Osteocyte (in vitro differentiated cells): Measurements from ENCODE around the gene STAMBPL1. TPM values are rescaled to one million over a fixed set of nuclear protein-coding genes. Genes with fewer than 3 reads are reported as not detected.

Experiments
- DNase-seq: peaks from one replicate; pipeline ENCODE4 v3.0.0; 2021; ENCODE audit warnings: mixed read lengths; ENCODE audit not compliant: unreplicated experiment; ENCODE audit errors: extremely low spot score
- H3K27ac Mint-ChIP-seq: one replicate; pipeline ENCODE4 v1.8.0; 2021; ENCODE audit warnings: mild to moderate bottlenecking, mixed read lengths; ENCODE audit not compliant: unreplicated experiment
- H3K27me3 Mint-ChIP-seq: one replicate; pipeline ENCODE4 v1.8.0; 2021; ENCODE audit warnings: mixed read lengths; ENCODE audit not compliant: unreplicated experiment
- H3K36me3 Mint-ChIP-seq: one replicate; pipeline ENCODE4 v1.8.0; 2021; ENCODE audit warnings: mixed read lengths; ENCODE audit not compliant: unreplicated experiment
- H3K4me1 Mint-ChIP-seq: one replicate; pipeline ENCODE4 v1.8.0; 2021; ENCODE audit warnings: mixed read lengths; ENCODE audit not compliant: unreplicated experiment
- H3K4me3 Mint-ChIP-seq: one replicate; pipeline ENCODE4 v1.8.0; 2021; ENCODE audit warnings: mild to moderate bottlenecking, moderate library complexity, mixed read lengths; ENCODE audit not compliant: unreplicated experiment
- H3K9me3 Mint-ChIP-seq: one replicate; pipeline ENCODE4 v1.8.0; 2021; ENCODE audit warnings: mixed read lengths; ENCODE audit not compliant: unreplicated experiment
- total RNA-seq: library from RNA; stranded (reverse); gene quantifications from 2 replicates; pipeline ENCODE4 v1.2.1, GENCODE V29; 2021
- TF ChIP-seq, protein P1 (sequence below): fragments of 200-600 bp; sonication (generic); IDR thresholded peaks from 2 replicates; pipeline ENCODE4 v1.5.0; 2021; ENCODE audit warnings: antibody characterized with exemption, mild to moderate bottlenecking, moderate library complexity

The STAMBPL1 gene
- total RNA-seq, 1 donor from 2014 or later = 4.8 TPM

- Mint-ChIP-seq H3K4me3 (no peak overlapping the region), H3K4me1 (peaks cover 9% of the 10 kb centered on the region), H3K9me3 (no peaks in the 10 kb centered on the region), H3K27me3 (no peaks in the 10 kb centered on the region), H3K36me3 (peaks cover 5% of the 10 kb centered on the region), H3K27ac (no peak overlapping the region)
- no peak for DNase-seq
- TF ChIP-seq, protein P1, sequence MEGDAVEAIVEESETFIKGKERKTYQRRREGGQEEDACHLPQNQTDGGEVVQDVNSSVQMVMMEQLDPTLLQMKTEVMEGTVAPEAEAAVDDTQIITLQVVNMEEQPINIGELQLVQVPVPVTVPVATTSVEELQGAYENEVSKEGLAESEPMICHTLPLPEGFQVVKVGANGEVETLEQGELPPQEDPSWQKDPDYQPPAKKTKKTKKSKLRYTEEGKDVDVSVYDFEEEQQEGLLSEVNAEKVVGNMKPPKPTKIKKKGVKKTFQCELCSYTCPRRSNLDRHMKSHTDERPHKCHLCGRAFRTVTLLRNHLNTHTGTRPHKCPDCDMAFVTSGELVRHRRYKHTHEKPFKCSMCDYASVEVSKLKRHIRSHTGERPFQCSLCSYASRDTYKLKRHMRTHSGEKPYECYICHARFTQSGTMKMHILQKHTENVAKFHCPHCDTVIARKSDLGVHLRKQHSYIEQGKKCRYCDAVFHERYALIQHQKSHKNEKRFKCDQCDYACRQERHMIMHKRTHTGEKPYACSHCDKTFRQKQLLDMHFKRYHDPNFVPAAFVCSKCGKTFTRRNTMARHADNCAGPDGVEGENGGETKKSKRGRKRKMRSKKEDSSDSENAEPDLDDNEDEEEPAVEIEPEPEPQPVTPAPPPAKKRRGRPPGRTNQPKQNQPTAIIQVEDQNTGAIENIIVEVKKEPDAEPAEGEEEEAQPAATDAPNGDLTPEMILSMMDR = no peak
Observed at GRCh38 chr10:88911851-88912250, 31.8 kb downstream of the STAMBPL1 start.

GRCh38 chr10:88913127-88913526 lies 33.1 kb downstream of the STAMBPL1 start:
- Mint-ChIP-seq H3K27me3 (no peaks in the 10 kb centered on the region), H3K36me3 (peaks cover 3% of the 10 kb centered on the region), H3K4me1 (peaks cover 9% of the 10 kb centered on the region), H3K9me3 (no peaks in the 10 kb centered on the region), H3K27ac (no peak overlapping the region), H3K4me3 (no peak overlapping the region)
- DNase-seq = no peak
- TF ChIP-seq, protein P1 = no peak

DNA sequence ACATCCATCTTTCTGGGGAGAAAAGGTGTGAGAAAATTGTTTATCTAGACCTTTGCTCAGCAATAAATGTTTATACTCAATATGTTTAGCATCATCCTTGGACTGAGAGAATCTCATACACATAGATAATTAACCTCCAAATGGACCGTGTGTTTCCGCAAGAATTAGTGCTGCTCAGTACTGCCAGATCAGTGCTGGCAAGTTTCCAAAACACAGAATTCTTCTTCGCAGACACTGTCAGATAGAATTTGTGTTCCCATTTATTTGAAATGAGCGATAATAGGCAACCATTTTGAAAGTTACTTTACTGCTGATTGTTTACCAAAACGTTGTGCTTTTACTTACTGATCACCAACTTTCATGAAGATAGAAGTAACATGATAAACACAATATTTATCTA lies 33.7 kb downstream of the STAMBPL1 start:
- peaks cover 3% of the 10 kb centered on the region for H3K36me3 Mint-ChIP-seq
- TF ChIP-seq, protein P1 = no peak
- H3K9me3 Mint-ChIP-seq = no peaks in the 10 kb centered on the region
- H3K4me1 Mint-ChIP-seq = peaks cover 9% of the 10 kb centered on the region
- no peak overlapping the region for H3K4me3 Mint-ChIP-seq
- no peak overlapping the region for H3K27ac Mint-ChIP-seq
- no peak for DNase-seq
- H3K27me3 Mint-ChIP-seq = no peaks in the 10 kb centered on the region

DNA sequence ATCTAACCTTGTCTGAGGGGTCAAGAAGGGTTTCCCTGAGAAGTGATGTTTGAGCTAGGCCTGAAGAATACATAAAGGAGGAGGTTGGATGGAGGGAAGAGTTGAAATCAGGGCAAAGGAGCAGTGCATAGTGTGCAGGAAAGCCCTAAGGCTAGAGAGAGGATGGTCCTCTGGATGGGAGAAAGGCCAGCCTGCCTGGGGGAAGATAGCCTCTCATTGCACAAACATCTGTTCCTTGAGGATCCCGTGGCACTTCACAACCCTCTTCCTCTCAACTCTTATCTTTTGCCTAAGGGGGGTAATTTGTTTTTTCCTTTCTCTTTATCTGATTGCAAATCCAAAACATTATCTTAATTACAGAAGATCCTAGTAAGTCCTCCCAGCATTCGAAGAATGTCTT lies 35.7 kb downstream of the STAMBPL1 start:
- no peak for DNase-seq
- Mint-ChIP-seq H3K27ac (no peak overlapping the region), H3K4me3 (no peak overlapping the region), H3K27me3 (no peaks in the 10 kb centered on the region), H3K9me3 (no peaks in the 10 kb centered on the region), H3K36me3 (peaks cover 3% of the 10 kb centered on the region), H3K4me1 (peaks cover 14% of the 10 kb centered on the region)
- TF ChIP-seq, protein P1 = no peak

GRCh38 chr10:88916231-88916630 lies 36.2 kb downstream of the STAMBPL1 start:
- TF ChIP-seq, protein P1 = no peak
- peaks cover 17% of the 10 kb centered on the region for H3K4me1 Mint-ChIP-seq
- H3K27ac Mint-ChIP-seq = no peak overlapping the region
- H3K36me3 Mint-ChIP-seq = peaks cover 3% of the 10 kb centered on the region
- no peaks in the 10 kb centered on the region for H3K9me3 Mint-ChIP-seq
- DNase-seq = no peak
- no peak overlapping the region for H3K4me3 Mint-ChIP-seq
- H3K27me3 Mint-ChIP-seq = no peaks in the 10 kb centered on the region
